MM.1S (cell line): ENCODE data around the gene KDELR1.
A peak's percentile ranks its signal among the peaks of the same experiment; 100 is the strongest.

Experiments
- DNase-seq: peaks from one replicate; pipeline ENCODE4 v3.0.0-alpha.2; 2015
- H2AFZ ChIP-seq: fragments of 300-600 bp; sonication (generic); 2 replicates; pipeline ENCODE4 v1.6.0; 2016; ENCODE audit warnings: antibody characterized with exemption, low read length
- H3F3A ChIP-seq: fragments of 300-600 bp; sonication (generic); 2 replicates; pipeline ENCODE4 v1.6.1; 2016; ENCODE audit warnings: mild to moderate bottlenecking, antibody characterized with exemption, low read length, moderate library complexity, mixed read lengths; ENCODE audit not compliant: insufficient read depth
- H3K27ac ChIP-seq: fragments of 300-600 bp; sonication (generic); 2 replicates; pipeline ENCODE4 v1.5.1; 2016; ENCODE audit warnings: mild to moderate bottlenecking, low read length
- H3K27me3 ChIP-seq: fragments of 300-600 bp; sonication (generic); replicated peaks from 2 replicates; pipeline ENCODE4 v1.6.0; 2016; ENCODE audit warnings: low read length; ENCODE audit not compliant: insufficient read depth
- H3K36me3 ChIP-seq: fragments of 300-600 bp; sonication (generic); replicated peaks from 2 replicates; pipeline ENCODE4 v1.6.1; 2016; ENCODE audit warnings: mild to moderate bottlenecking, low read length, mixed read lengths; ENCODE audit not compliant: insufficient read depth
- H3K4me1 ChIP-seq: fragments of 300-600 bp; sonication (generic); 2 replicates; pipeline ENCODE4 v1.6.1; 2016; ENCODE audit warnings: low read length, mixed read lengths
- H3K4me2 ChIP-seq: fragments of 300-600 bp; sonication (generic); 2 replicates; pipeline ENCODE4 v1.6.0; 2016; ENCODE audit warnings: low read depth, low read length
- H3K4me3 ChIP-seq: fragments of 300-600 bp; sonication (generic); 2 replicates; pipeline ENCODE4 v1.5.1; 2016; ENCODE audit warnings: low read length, mixed read lengths
- H3K79me2 ChIP-seq: fragments of 300-600 bp; sonication (generic); 2 replicates; pipeline ENCODE4 v1.6.1; 2016; ENCODE audit warnings: mixed run types, low read length, mixed read lengths
- H3K9ac ChIP-seq: fragments of 300-600 bp; sonication (generic); 2 replicates; pipeline ENCODE4 v1.6.1; 2016; ENCODE audit warnings: low read length, mixed read lengths
- H3K9me2 ChIP-seq: fragments of 300-600 bp; sonication (generic); replicated peaks from 2 replicates; pipeline ENCODE4 v1.6.1; 2016; ENCODE audit warnings: mild to moderate bottlenecking, low read length, mixed read lengths; ENCODE audit not compliant: insufficient read depth
- H3K9me3 ChIP-seq: fragments of 300-600 bp; sonication (generic); replicated peaks from 2 replicates; pipeline ENCODE4 v1.6.1; 2016; ENCODE audit warnings: mild to moderate bottlenecking, low read length, mixed read lengths; ENCODE audit not compliant: insufficient read depth
- H4K20me1 ChIP-seq: fragments of 300-600 bp; sonication (generic); 2 replicates; pipeline ENCODE4 v1.6.1; 2016; ENCODE audit warnings: mild to moderate bottlenecking, low read length, moderate library complexity, mixed read lengths; ENCODE audit not compliant: insufficient read depth
- EZH2 ChIP-seq: fragments of 300-600 bp; sonication (generic); optimal IDR thresholded peaks from 2 replicates; pipeline ENCODE3; 2017; ENCODE audit warnings: low read depth, mild to moderate bottlenecking, antibody characterized with exemption, low read length, mixed read lengths
- EZH2phosphoT487 ChIP-seq: fragments of 300-600 bp; sonication (generic); IDR thresholded peaks from 2 replicates; pipeline ENCODE4 v1.6.1; 2018; ENCODE audit warnings: antibody characterized with exemption, low read length
- TF ChIP-seq, protein P1 (sequence below): fragments of 300-600 bp; sonication (generic); IDR thresholded peaks from 2 replicates; pipeline ENCODE4 v1.5.1; 2016; ENCODE audit warnings: antibody characterized with exemption, low read length, mixed read lengths

Gene KDELR1

DNA sequence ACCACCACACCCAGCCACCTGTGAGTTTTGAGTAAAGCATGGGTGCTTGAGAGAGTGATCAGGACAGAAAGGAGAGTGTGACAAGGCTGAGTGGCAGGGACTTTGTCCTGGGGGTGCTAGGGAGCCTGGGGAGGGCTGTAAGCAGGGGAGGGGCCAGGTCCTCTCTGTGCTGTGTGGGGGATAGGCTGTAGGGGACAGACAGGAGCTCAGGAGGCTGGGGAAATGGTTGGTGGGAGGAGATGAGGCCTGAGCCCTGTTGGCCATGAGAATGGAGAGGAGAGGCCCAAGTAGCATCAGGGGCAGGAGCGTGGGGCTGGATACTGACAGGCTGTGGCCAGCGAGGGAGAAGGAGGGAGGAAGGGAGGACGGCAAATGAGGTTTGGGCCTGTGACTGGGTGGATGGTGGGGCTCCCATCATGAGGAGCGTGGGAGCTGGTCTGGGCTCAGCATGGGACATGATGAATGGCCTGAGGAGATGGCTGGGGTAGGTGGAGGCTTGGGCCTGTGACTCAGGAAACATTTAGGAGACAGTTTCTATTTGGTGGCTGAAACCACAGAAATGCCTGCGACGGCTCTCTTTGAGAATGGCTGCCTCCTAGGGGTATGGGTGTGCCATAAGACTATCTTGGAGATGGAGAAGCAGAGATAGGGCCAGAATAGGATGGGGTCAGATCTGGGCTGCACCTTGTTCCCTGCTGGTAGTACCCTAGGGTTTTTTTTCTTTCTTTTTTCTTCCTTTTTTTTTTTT lies 27.1 kb upstream of the KDELR1 start:
- Histone ChIP-seq H2AFZ (peak overlapping the region; percentile 74), H3F3A (peaks cover 17% of the 10 kb centered on the region), H3K79me2 (no peaks in the 10 kb centered on the region), H3K4me3 (peak overlapping the region; percentile 48; the same call in 1 of the 2 replicates), H3K4me2 (peak overlapping the region; percentile 62), H3K27ac (peak overlapping the region; percentile 31; the same call in 1 of the 2 replicates), H3K36me3 (no peaks in the 10 kb centered on the region), H3K9ac (peak overlapping the region; percentile 33; the same call in 1 of the 2 replicates), H4K20me1 (no peaks in the 10 kb centered on the region), H3K27me3 (peaks cover 17% of the 10 kb centered on the region), H3K9me3 (no peaks in the 10 kb centered on the region), H3K4me1 (peaks cover 12% of the 10 kb centered on the region), H3K9me2 (no peaks in the 10 kb centered on the region)
- TF ChIP-seq EZH2 = no peak
- TF ChIP-seq, protein P1, sequence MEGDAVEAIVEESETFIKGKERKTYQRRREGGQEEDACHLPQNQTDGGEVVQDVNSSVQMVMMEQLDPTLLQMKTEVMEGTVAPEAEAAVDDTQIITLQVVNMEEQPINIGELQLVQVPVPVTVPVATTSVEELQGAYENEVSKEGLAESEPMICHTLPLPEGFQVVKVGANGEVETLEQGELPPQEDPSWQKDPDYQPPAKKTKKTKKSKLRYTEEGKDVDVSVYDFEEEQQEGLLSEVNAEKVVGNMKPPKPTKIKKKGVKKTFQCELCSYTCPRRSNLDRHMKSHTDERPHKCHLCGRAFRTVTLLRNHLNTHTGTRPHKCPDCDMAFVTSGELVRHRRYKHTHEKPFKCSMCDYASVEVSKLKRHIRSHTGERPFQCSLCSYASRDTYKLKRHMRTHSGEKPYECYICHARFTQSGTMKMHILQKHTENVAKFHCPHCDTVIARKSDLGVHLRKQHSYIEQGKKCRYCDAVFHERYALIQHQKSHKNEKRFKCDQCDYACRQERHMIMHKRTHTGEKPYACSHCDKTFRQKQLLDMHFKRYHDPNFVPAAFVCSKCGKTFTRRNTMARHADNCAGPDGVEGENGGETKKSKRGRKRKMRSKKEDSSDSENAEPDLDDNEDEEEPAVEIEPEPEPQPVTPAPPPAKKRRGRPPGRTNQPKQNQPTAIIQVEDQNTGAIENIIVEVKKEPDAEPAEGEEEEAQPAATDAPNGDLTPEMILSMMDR = peak; percentile 52
- TF ChIP-seq EZH2phosphoT487 = no peak
- peak; percentile 75 for DNase-seq

DNA sequence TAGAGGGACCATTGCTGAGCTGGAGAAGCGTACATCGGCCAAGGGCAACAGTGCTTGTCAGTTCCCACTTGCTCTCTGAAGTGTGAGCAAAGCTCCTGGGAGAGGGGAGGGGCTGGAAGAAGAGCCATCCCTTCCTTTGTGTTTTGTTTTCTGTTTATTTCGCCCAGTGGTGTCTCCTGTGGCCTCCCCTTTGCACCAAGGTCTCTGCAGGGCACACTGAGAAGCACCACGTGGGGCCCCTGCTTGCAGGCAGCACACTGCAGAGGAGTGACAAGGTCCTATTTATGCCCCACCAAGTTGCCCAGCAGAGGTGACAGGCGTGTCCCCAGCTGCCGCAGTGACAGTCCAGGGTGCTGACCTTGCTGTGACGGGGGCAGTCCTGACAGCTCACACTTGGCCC lies 26.1 kb upstream of the KDELR1 start:
- Histone ChIP-seq H3K9me3 (no peaks in the 10 kb centered on the region), H3K27me3 (peaks cover 18% of the 10 kb centered on the region), H3K4me2 (no peak overlapping the region), H3F3A (peaks cover 17% of the 10 kb centered on the region), H3K9ac (no peak overlapping the region), H3K4me3 (no peak overlapping the region), H3K9me2 (no peaks in the 10 kb centered on the region), H3K27ac (no peak overlapping the region), H3K79me2 (no peaks in the 10 kb centered on the region), H2AFZ (no peak overlapping the region), H3K4me1 (peaks cover 12% of the 10 kb centered on the region), H4K20me1 (no peaks in the 10 kb centered on the region), H3K36me3 (no peaks in the 10 kb centered on the region)
- no peak for DNase-seq
- TF ChIP-seq EZH2phosphoT487 (no peak), EZH2 (no peak)
- TF ChIP-seq, protein P1 = no peak

- Histone ChIP-seq H3K27me3 (peaks cover 18% of the 10 kb centered on the region), H3K4me2 (no peak overlapping the region), H3K27ac (no peak overlapping the region), H3K9me2 (no peaks in the 10 kb centered on the region), H3F3A (peaks cover 17% of the 10 kb centered on the region), H4K20me1 (no peaks in the 10 kb centered on the region), H3K36me3 (no peaks in the 10 kb centered on the region), H3K79me2 (no peaks in the 10 kb centered on the region), H3K4me1 (peaks cover 12% of the 10 kb centered on the region), H3K9ac (no peak overlapping the region), H2AFZ (no peak overlapping the region), H3K9me3 (no peaks in the 10 kb centered on the region), H3K4me3 (no peak overlapping the region)
- no peak for DNase-seq
- TF ChIP-seq EZH2phosphoT487 (no peak), EZH2 (no peak)
- TF ChIP-seq, protein P1 = no peak
Measured at GRCh38 chr19:48415806-48416221, 24.5 kb upstream of the KDELR1 start.
